H1 (cell line): ENCODE data around the gene ZNF441. TPM values are rescaled to one million over a fixed set of nuclear protein-coding genes. Genes with fewer than 3 reads are reported as not detected.

Source experiments
- CTCF ChIA-PET: fragments of 300-600 bp; sonication (Branson Sonifier 250); formaldehyde crosslinking; loops from one replicate; lab custom pipeline; 2021; ENCODE audit not compliant: partially characterized antibody; lab: Charles Lee
- POLR2A ChIA-PET: fragments of 300-600 bp; sonication (Branson Sonifier 250); formaldehyde crosslinking; loops from one replicate; lab custom pipeline; 2021; ENCODE audit warnings: inconsistent platforms; ENCODE audit not compliant: partially characterized antibody; lab: Charles Lee
- DNase-seq, 2 experiments: peaks; one replicate each; pipeline versions ENCODE4 v3.0.0 to v3.0.0-alpha.2; 2010 to 2022; ENCODE audit warnings: low spot score in 2 of 2, low read depth in 1 of 2, mixed read lengths in 1 of 2
- FAIRE-seq: peaks from 2 replicates; lab custom pipeline; 2011; peaks lifted over from hg19 to GRCh38; lab: Jason Lieb, UNC
- H2AFZ ChIP-seq: 2 replicates; pipeline ENCODE4 v1.8.1; 2012; ENCODE audit warnings: low read length, inconsistent platforms
- H2AK5ac ChIP-seq: 2 replicates; pipeline ENCODE4 v1.6.1; 2013; ENCODE audit warnings: low read depth, low read length
- H2BK120ac ChIP-seq: replicated peaks from 2 replicates; pipeline ENCODE3; 2013; ENCODE audit warnings: low read depth, low read length, inconsistent platforms
- H2BK12ac ChIP-seq: 2 replicates; pipeline ENCODE4 v1.6.1; 2013; ENCODE audit warnings: low read depth, low read length
- H2BK15ac ChIP-seq: 2 replicates; pipeline ENCODE4 v1.6.1; 2013; ENCODE audit warnings: low read length
- H2BK20ac ChIP-seq: 2 replicates; pipeline ENCODE4 v1.6.1; 2013; ENCODE audit warnings: low read length
- H2BK5ac ChIP-seq: 2 replicates; pipeline ENCODE4 v1.6.1; 2013; ENCODE audit warnings: low read depth, low read length
- H3K14ac ChIP-seq: 2 replicates; pipeline ENCODE4 v1.6.1; 2013; ENCODE audit warnings: inconsistent platforms; ENCODE audit not compliant: insufficient read length
- H3K18ac ChIP-seq: 2 replicates; pipeline ENCODE4 v1.6.1; 2013; ENCODE audit warnings: low read length; ENCODE audit errors: extremely low read depth
- H3K23ac ChIP-seq: 2 replicates; pipeline ENCODE4 v1.6.1; 2013; ENCODE audit warnings: inconsistent platforms; ENCODE audit not compliant: insufficient read length
- H3K23me2 ChIP-seq: 2 replicates; pipeline ENCODE4 v1.6.1; 2013; ENCODE audit warnings: low read depth, low read length
- H3K27ac ChIP-seq: 2 replicates; pipeline ENCODE4 v1.6.1; 2011; ENCODE audit warnings: low read depth, low read length, inconsistent platforms
- H3K27me3 ChIP-seq, 4 experiments: replicated peaks in 1 of 4; 1 replicate in 1 of 4; 2 replicates in 3 of 4; pipeline versions ENCODE4 v1.6.1 to v1.8.1; 2011 to 2013; ENCODE audit warnings: low read length in 3 of 4, mild to moderate bottlenecking in 3 of 4, inconsistent platforms in 2 of 4, mixed read lengths in 2 of 4, moderate library complexity in 1 of 4; ENCODE audit not compliant: control insufficient read depth in 3 of 4, insufficient read depth in 3 of 4; ENCODE audit errors: extremely low read depth in 1 of 4
- H3K36me3 ChIP-seq, 4 experiments: 2 replicates each; pipeline versions ENCODE4 v1.6.1 to v1.8.1; 2011 to 2013; ENCODE audit warnings: mild to moderate bottlenecking in 4 of 4, low read length in 3 of 4, moderate library complexity in 2 of 4, control low read depth in 1 of 4, inconsistent platforms in 1 of 4; ENCODE audit not compliant: insufficient read depth in 4 of 4, control insufficient read depth in 2 of 4
- H3K4ac ChIP-seq: replicated peaks from 2 replicates; pipeline ENCODE3; 2013; ENCODE audit warnings: low read length, low read depth, mixed read lengths, inconsistent platforms; ENCODE audit not compliant: insufficient read length
- H3K4me1 ChIP-seq, 4 experiments: replicated peaks in 1 of 4; 1 replicate in 1 of 4; 2 replicates in 3 of 4; pipeline versions ENCODE4 v1.6.1 to v1.8.1; 2011 to 2013; ENCODE audit warnings: low read length in 3 of 4, inconsistent platforms in 2 of 4, mixed read lengths in 1 of 4; ENCODE audit not compliant: insufficient read depth in 4 of 4, control insufficient read depth in 3 of 4
- H3K4me2 ChIP-seq, 2 experiments: 2 replicates each; pipeline versions ENCODE4 v1.6.1 to v1.8.1; 2011 to 2013; ENCODE audit warnings: low read depth in 2 of 2, low read length in 2 of 2, control low read depth in 1 of 2, inconsistent platforms in 1 of 2, mild to moderate bottlenecking in 1 of 2; ENCODE audit not compliant: insufficient read depth in 1 of 2
- H3K4me3 ChIP-seq, 4 experiments: fragments of 200-600, 300-600 bp in 1 of 4; sonication (generic), shearing (Covaris generic), sonication (Bioruptor Twin) in 1 of 4; 2 replicates each; pipeline versions ENCODE4 v1.5.1 to v1.8.1; 2011 to 2016; ENCODE audit warnings: low read length in 4 of 4, low read depth in 3 of 4, control low read depth in 2 of 4, inconsistent platforms in 2 of 4, mild to moderate bottlenecking in 2 of 4, mixed read lengths in 1 of 4, moderate library complexity in 1 of 4; ENCODE audit not compliant: insufficient read depth in 2 of 4; ENCODE audit errors: extremely low read depth in 1 of 4
- H3K56ac ChIP-seq: replicated peaks from 2 replicates; pipeline ENCODE3; 2013; ENCODE audit warnings: low read depth, mild to moderate bottlenecking, mixed read lengths, low read length, inconsistent platforms; ENCODE audit not compliant: insufficient read length
- H3K79me1 ChIP-seq: 2 replicates; pipeline ENCODE4 v1.6.1; 2013; ENCODE audit warnings: low read depth, low read length, control low read depth
- H3K79me2 ChIP-seq, 2 experiments: 2 replicates each; pipeline versions ENCODE4 v1.6.1 to v1.8.1; 2012 to 2013; ENCODE audit warnings: low read length in 2 of 2, mild to moderate bottlenecking in 2 of 2, inconsistent platforms in 1 of 2; ENCODE audit not compliant: insufficient read depth in 2 of 2, control insufficient read depth in 1 of 2
- H3K9ac ChIP-seq, 4 experiments: replicated peaks in 1 of 4; 1 replicate in 1 of 4; 2 replicates in 3 of 4; pipeline versions ENCODE4 v1.6.1 to v1.8.1; 2011 to 2013; ENCODE audit warnings: low read depth in 3 of 4, low read length in 3 of 4, control low read depth in 2 of 4, mild to moderate bottlenecking in 2 of 4, moderate library complexity in 2 of 4, inconsistent platforms in 1 of 4; ENCODE audit errors: extremely low read depth in 1 of 4
- H3K9me3 ChIP-seq, 2 experiments: 2 replicates each; pipeline versions ENCODE4 v1.6.1 to v1.8.1; 2012 to 2013; ENCODE audit warnings: mild to moderate bottlenecking in 2 of 2, moderate library complexity in 2 of 2, control low read depth in 1 of 2, inconsistent platforms in 1 of 2, low read depth in 1 of 2, low read length in 1 of 2, mixed read lengths in 1 of 2; ENCODE audit not compliant: insufficient read depth in 2 of 2
- H4K20me1 ChIP-seq, 2 experiments: replicated peaks in 1 of 2; 2 replicates each; pipeline versions ENCODE3 to v1.8.1; 2011 to 2013; ENCODE audit warnings: inconsistent platforms in 2 of 2, low read length in 2 of 2, mild to moderate bottlenecking in 1 of 2; ENCODE audit not compliant: insufficient read depth in 2 of 2, control insufficient read depth in 1 of 2
- H4K5ac ChIP-seq: 2 replicates; pipeline ENCODE4 v1.6.1; 2013; ENCODE audit warnings: low read length, low read depth, mixed read lengths, inconsistent platforms; ENCODE audit not compliant: insufficient read length
- H4K8ac ChIP-seq: 2 replicates; pipeline ENCODE4 v1.8.0; 2013; ENCODE audit warnings: mild to moderate bottlenecking, moderate library complexity, low read length, inconsistent platforms; ENCODE audit not compliant: insufficient read depth; ENCODE audit errors: extremely low read depth
- H4K91ac ChIP-seq: replicated peaks from 2 replicates; pipeline ENCODE3; 2013; ENCODE audit warnings: low read length, mixed read lengths, inconsistent platforms; ENCODE audit not compliant: insufficient read length
- CTBP2 ChIP-seq: IDR thresholded peaks from 2 replicates; pipeline ENCODE4 v1.7.0; 2011; ENCODE audit warnings: borderline replicate concordance, mild to moderate bottlenecking, moderate library complexity, mixed read lengths, low read length; ENCODE audit not compliant: insufficient read depth, insufficient read length
- EZH2 ChIP-seq: fragments of 200-600 bp; sonication (generic); IDR thresholded peaks from 2 replicates; pipeline ENCODE4 v1.7.1; 2012; ENCODE audit warnings: low read depth, mild to moderate bottlenecking, moderate library complexity, low read length, inconsistent platforms; ENCODE audit not compliant: severe bottlenecking
- HDAC6 ChIP-seq: IDR thresholded peaks from one replicate; pipeline ENCODE4 v1.7.1; 2012; ENCODE audit warnings: low read depth, mild to moderate bottlenecking, inconsistent platforms, low read length, moderate library complexity
- SIX5 ChIP-seq: IDR thresholded peaks from 2 replicates; pipeline ENCODE4 v1.6.1; 2011; ENCODE audit warnings: mild to moderate bottlenecking, low read depth, low read length
- SP1 ChIP-seq: IDR thresholded peaks from 2 replicates; pipeline ENCODE4 v1.6.1; 2011; ENCODE audit warnings: low read depth, low read length
- WGBS, 2 experiments: shearing (Covaris generic) in 1 of 2; methylation state at CpG; one replicate each; pipeline versions ENCODE4 v1.1.6 to v1.1.7; 2013 to 2015; ENCODE audit warnings: low lambda C conversion rate in 2 of 2, mixed read lengths in 2 of 2, inconsistent platforms in 1 of 2, low coverage in 1 of 2, missing lambda C conversion rate in 1 of 2; ENCODE audit not compliant: insufficient replicate concordance in 2 of 2, insufficient coverage in 1 of 2, insufficient read length in 1 of 2; ENCODE audit errors: extremely low coverage in 1 of 2, missing lambda C conversion rate in 1 of 2; 5-methylcytosine and 5-hydroxymethylcytosine counted together
- polyA plus RNA-seq, 7 experiments: library from polyadenylated mRNA; depleted of rRNA in 3 of 7; stranded (reverse) in 5 of 7; unstranded in 2 of 7; fragments of >200 nt in 5 of 7; fragments of 200-250 nt in 2 of 7; gene quantifications; 1 replicate in 5 of 7; 2 replicates in 1 of 7; 4 replicates in 1 of 7; pipeline versions ENCODE4 v1.2.1 to v1.2.3, GENCODE V29; 2011 to 2013; ENCODE audit warnings: missing spikeins in 2 of 7, mixed read lengths in 2 of 7
- total RNA-seq: library from RNA; stranded (reverse); fragmentation: NEBNext Ultra II Directional; extraction: Animal tissue kit (Norgen Biotek cat#: 25700); gene quantifications from 2 replicates; pipeline ENCODE4 v1.2.1, GENCODE V29; 2021

The ZNF441 gene
- total and polyA plus RNA-seq, 2 of the 8 experiments (the other 6 are each of a cell fraction or from before 2014, with no cell fraction given), result 0.09 to 0.48 TPM

- no peaks in the 10 kb centered on the region for H3K79me2 ChIP-seq
- TF ChIP-seq EZH2 (no peak), HDAC6 (no peak), CTBP2 (no peak), SIX5 (no peak), SP1 (no peak)
- no peak overlapping the region for H3K4me2 ChIP-seq
- H2AFZ ChIP-seq, result no peak overlapping the region
- H3K27ac ChIP-seq, result no peak overlapping the region
- no peak overlapping the region for H2AK5ac ChIP-seq
- H3K18ac ChIP-seq, result no peak overlapping the region
- H2BK5ac ChIP-seq, result no peak overlapping the region
- H2BK120ac ChIP-seq, result no peak overlapping the region
- ChIA-PET CTCF (no interaction called here), POLR2A (no interaction called here)
- no peak overlapping the region for H4K8ac ChIP-seq
- no peaks in the 10 kb centered on the region for H3K79me1 ChIP-seq
- H4K5ac ChIP-seq, result no peak overlapping the region
- no peak overlapping the region for H3K9ac ChIP-seq
- H3K27me3 ChIP-seq, result no peaks in the 10 kb centered on the region
- H3K4me3 ChIP-seq, result no peak overlapping the region
- H3K4ac ChIP-seq, result no peak overlapping the region
- no peaks in the 10 kb centered on the region for H3K4me1 ChIP-seq
- H2BK12ac ChIP-seq, result no peak overlapping the region
- H3K23ac ChIP-seq, result no peak overlapping the region
- H4K91ac ChIP-seq, result no peak overlapping the region
- no peaks in the 10 kb centered on the region for H4K20me1 ChIP-seq
- peaks cover 27 to 28% of the 10 kb centered on the region in 2 experiments for H3K9me3 ChIP-seq
- H3K56ac ChIP-seq, result no peak overlapping the region
- FAIRE-seq (no peak), DNase-seq (no peak)
- no peak overlapping the region for H2BK15ac ChIP-seq
- WGBS, 2 experiments, result 88% methylated on average over 4 of the region's 4 CpGs; no CpG with 5 or more reads in 1 of the 2 experiments
- H3K14ac ChIP-seq, result no peak overlapping the region
- H2BK20ac ChIP-seq, result no peak overlapping the region
- H3K23me2 ChIP-seq, result no peaks in the 10 kb centered on the region
- no peaks in the 10 kb centered on the region for H3K36me3 ChIP-seq
Measured at GRCh38 chr19:11754663-11755062, 12.1 kb upstream of the ZNF441 start.
